Measurements from ENCODE around the gene CD7. TPM values are rescaled to one million over a fixed set of nuclear protein-coding genes. Genes with fewer than 3 reads are reported as not detected.

Gene CD7
- total and polyA plus RNA-seq, 9 of the 15 experiments (the other 6 are each of a cell fraction or from before 2014, with no cell fraction given), result 0.21 to 0.35 TPM; not detected in 7

- TF ChIP-seq REST (IDR thresholded peaks at IDR 0.05; ENCODE audit: borderline replicate concordance), result no peak
- TF ChIP-seq REST (CRISPR knock-in tag; IDR thresholded peaks at IDR 0.05; ENCODE audit: low read depth), result no peak
- no peak for TF ChIP-seq CAMTA2 (CRISPR knock-in tag; conservative IDR thresholded peaks at IDR 0.05)
- TF ChIP-seq ARID4B (CRISPR knock-in tag; IDR thresholded peaks at IDR 0.05), result peak; percentile 7; the same call in 1 of the 2 replicates
- TF ChIP-seq, protein P1, sequence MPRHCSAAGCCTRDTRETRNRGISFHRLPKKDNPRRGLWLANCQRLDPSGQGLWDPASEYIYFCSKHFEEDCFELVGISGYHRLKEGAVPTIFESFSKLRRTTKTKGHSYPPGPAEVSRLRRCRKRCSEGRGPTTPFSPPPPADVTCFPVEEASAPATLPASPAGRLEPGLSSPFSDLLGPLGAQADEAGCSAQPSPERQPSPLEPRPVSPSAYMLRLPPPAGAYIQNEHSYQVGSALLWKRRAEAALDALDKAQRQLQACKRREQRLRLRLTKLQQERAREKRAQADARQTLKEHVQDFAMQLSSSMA (CRISPR knock-in tag; IDR thresholded peaks at IDR 0.05), result no peak
- no peak for TF ChIP-seq CHD1 (IDR thresholded peaks at IDR 0.05; ENCODE audit: low read length)
- no peak for TF ChIP-seq CHD2 (IDR thresholded peaks at IDR 0.05; ENCODE audit: low read depth, low read length)
- TF ChIP-seq HDAC3 (IDR thresholded peaks at IDR 0.05; ENCODE audit: borderline replicate concordance, partially characterized antibody), result no peak
- TF ChIP-seq, protein P2, sequence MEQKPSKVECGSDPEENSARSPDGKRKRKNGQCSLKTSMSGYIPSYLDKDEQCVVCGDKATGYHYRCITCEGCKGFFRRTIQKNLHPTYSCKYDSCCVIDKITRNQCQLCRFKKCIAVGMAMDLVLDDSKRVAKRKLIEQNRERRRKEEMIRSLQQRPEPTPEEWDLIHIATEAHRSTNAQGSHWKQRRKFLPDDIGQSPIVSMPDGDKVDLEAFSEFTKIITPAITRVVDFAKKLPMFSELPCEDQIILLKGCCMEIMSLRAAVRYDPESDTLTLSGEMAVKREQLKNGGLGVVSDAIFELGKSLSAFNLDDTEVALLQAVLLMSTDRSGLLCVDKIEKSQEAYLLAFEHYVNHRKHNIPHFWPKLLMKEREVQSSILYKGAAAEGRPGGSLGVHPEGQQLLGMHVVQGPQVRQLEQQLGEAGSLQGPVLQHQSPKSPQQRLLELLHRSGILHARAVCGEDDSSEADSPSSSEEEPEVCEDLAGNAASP (IDR thresholded peaks at IDR 0.05), result no peak
- 0 out of 2 replicates have a peak, but pooled peaks have one; percentile 31 for TF ChIP-seq RBFOX2 (IDR thresholded peaks at IDR 0.05; ENCODE audit: low read depth, low read length)
- TF ChIP-seq TAF15 (IDR thresholded peaks at IDR 0.05; ENCODE audit: low read depth, low read length), result no peak
- no peak for TF ChIP-seq RB1 (IDR thresholded peaks at IDR 0.05; ENCODE audit: low read depth)
- TF ChIP-seq ZNF696 (CRISPR knock-in tag; conservative IDR thresholded peaks at IDR 0.05), result no peak
- no peak for TF ChIP-seq HDAC1 (IDR thresholded peaks at IDR 0.05)
These were observed 15.4 kb upstream of the CD7 start (continued) for GRCh38 chr17:82332669-82333278.

Data from K562 (cell line).